AG20443 (cell line): ENCODE data around the gene GPRIN2.
"Not testable (repeated sequence)": the region's sequence is repeated elsewhere in the genome, so short reads cannot be mapped to it uniquely, and the experiment has no call there.

ENCODE experiments used
- DNase-seq: peaks from one replicate; pipeline ENCODE4 v3.0.0; 2012; ENCODE audit warnings: low spot score, mixed read lengths

Gene GPRIN2

GRCh38 chr10:46537309-46537708, 19.1 kb downstream of the GPRIN2 start:
- no peak for DNase-seq

GRCh38 chr10:46536781-46537180, 19.7 kb downstream of the GPRIN2 start:
- no peak for DNase-seq

GRCh38 chr10:46536171-46536570, 20.3 kb downstream of the GPRIN2 start:
- no peak for DNase-seq

GRCh38 chr10:46534828-46535524, 21.5 kb downstream of the GPRIN2 start:
- no peak for DNase-seq

GRCh38 chr10:46532256-46532655, 24.2 kb downstream of the GPRIN2 start:
- not testable (repeated sequence) for DNase-seq

- peak; percentile 97 for DNase-seq
Measured at GRCh38 chr10:46530249-46531186, 25.9 kb downstream of the GPRIN2 start.

- not testable (repeated sequence) for DNase-seq
Measured at GRCh38 chr10:46529742-46530141, 26.7 kb downstream of the GPRIN2 start.

- DNase-seq, result no peak
Measured at GRCh38 chr10:46528675-46529615, 27.5 kb downstream of the GPRIN2 start.

- DNase-seq, result no peak
Measured at GRCh38 chr10:46528171-46528671, 28.2 kb downstream of the GPRIN2 start.

GRCh38 chr10:46527241-46527811, 29.1 kb downstream of the GPRIN2 start:
- DNase-seq, result no peak

- no peak for DNase-seq
Measured at GRCh38 chr10:46526682-46527038, 29.8 kb downstream of the GPRIN2 start.

GRCh38 chr10:46525824-46526681, 30.4 kb downstream of the GPRIN2 start:
- no peak for DNase-seq

GRCh38 chr10:46525177-46525823, 31.2 kb downstream of the GPRIN2 start:
- DNase-seq, result peak; percentile 80

GRCh38 chr10:46524472-46525176, 31.8 kb downstream of the GPRIN2 start:
- DNase-seq, result peak; percentile 60

GRCh38 chr10:46523962-46524471, 32.4 kb downstream of the GPRIN2 start:
- peak; percentile 73 for DNase-seq

- no peak for DNase-seq
Measured at GRCh38 chr10:46523119-46523961, 33.1 kb downstream of the GPRIN2 start.

GRCh38 chr10:46522295-46523118, 34.0 kb downstream of the GPRIN2 start:
- no peak for DNase-seq
